H9 (cell line): ENCODE measurements around the gene RNF224. TPM values are rescaled to one million over a fixed set of nuclear protein-coding genes. Genes with fewer than 3 reads are reported as not detected.

Experiments used
- DNase-seq: peaks from one replicate; pipeline ENCODE4 v3.0.0-alpha.2; 2017
- H2AFZ ChIP-seq: one replicate; pipeline ENCODE4 v1.6.1; 2013; ENCODE audit warnings: mild to moderate bottlenecking, low read length, control low read depth, moderate library complexity
- H2AK5ac ChIP-seq: 2 replicates; pipeline ENCODE4 v1.6.1; 2013; ENCODE audit warnings: low read length, control low read depth, mixed read lengths; ENCODE audit not compliant: insufficient read length
- H2BK120ac ChIP-seq: one replicate; pipeline ENCODE4 v1.6.1; 2013; ENCODE audit warnings: low read depth, mild to moderate bottlenecking, low read length, control low read depth, inconsistent platforms; ENCODE audit not compliant: poor library complexity, severe bottlenecking
- H2BK12ac ChIP-seq: 2 replicates; pipeline ENCODE4 v1.6.1; 2013; ENCODE audit warnings: low read length, control low read depth, mixed read lengths, low read depth; ENCODE audit not compliant: insufficient read length
- H2BK15ac ChIP-seq: 2 replicates; pipeline ENCODE4 v1.6.1; 2013; ENCODE audit warnings: low read depth, low read length, control low read depth
- H2BK20ac ChIP-seq: one replicate; pipeline ENCODE4 v1.6.1; 2013; ENCODE audit warnings: low read depth, mild to moderate bottlenecking, low read length, control low read depth, inconsistent platforms; ENCODE audit not compliant: poor library complexity, severe bottlenecking
- H2BK5ac ChIP-seq: 2 replicates; pipeline ENCODE4 v1.6.1; 2013; ENCODE audit warnings: low read length, control low read depth, mixed read lengths; ENCODE audit not compliant: insufficient read length
- H3K14ac ChIP-seq: 2 replicates; pipeline ENCODE4 v1.6.1; 2013; ENCODE audit warnings: low read length, control low read depth; ENCODE audit not compliant: insufficient read depth
- H3K18ac ChIP-seq: 2 replicates; pipeline ENCODE4 v1.6.1; 2013; ENCODE audit warnings: low read depth, mild to moderate bottlenecking, mixed read lengths, low read length, control low read depth; ENCODE audit not compliant: insufficient read length
- H3K23ac ChIP-seq: 2 replicates; pipeline ENCODE4 v1.6.1; 2013; ENCODE audit warnings: low read length, control low read depth, mixed read lengths, low read depth; ENCODE audit not compliant: insufficient read length
- H3K23me2 ChIP-seq: 2 replicates; pipeline ENCODE4 v1.6.1; 2013; ENCODE audit warnings: low read depth, mild to moderate bottlenecking, mixed read lengths, low read length, control low read depth; ENCODE audit not compliant: insufficient read length, poor library complexity, severe bottlenecking
- H3K27ac ChIP-seq: 2 replicates; pipeline ENCODE4 v1.5.1; 2013; ENCODE audit warnings: low read length, control low read depth, mixed read lengths, low read depth; ENCODE audit not compliant: insufficient read length
- H3K27me3 ChIP-seq: 2 replicates; pipeline ENCODE4 v1.6.1; 2013; ENCODE audit warnings: low read length, control low read depth, inconsistent platforms; ENCODE audit not compliant: insufficient read depth
- H3K4ac ChIP-seq: 2 replicates; pipeline ENCODE4 v1.6.1; 2013; ENCODE audit warnings: low read depth, mild to moderate bottlenecking, control low read depth, inconsistent platforms, low read length, moderate library complexity
- H3K4me1 ChIP-seq: 2 replicates; pipeline ENCODE4 v1.6.1; 2013; ENCODE audit warnings: low read length, control low read depth, inconsistent platforms; ENCODE audit not compliant: insufficient read depth
- H3K4me2 ChIP-seq: 2 replicates; pipeline ENCODE4 v1.6.1; 2013; ENCODE audit warnings: low read length, control low read depth, mixed read lengths; ENCODE audit not compliant: insufficient read length, insufficient read depth
- H3K56ac ChIP-seq: 2 replicates; pipeline ENCODE4 v1.6.1; 2013; ENCODE audit warnings: low read depth, mild to moderate bottlenecking, mixed read lengths, low read length, control low read depth; ENCODE audit not compliant: insufficient read length
- H3K79me1 ChIP-seq: 2 replicates; pipeline ENCODE4 v1.6.1; 2013; ENCODE audit warnings: low read depth, mild to moderate bottlenecking, moderate library complexity, low read length, control low read depth, inconsistent platforms; ENCODE audit not compliant: insufficient read depth, poor library complexity, severe bottlenecking
- H3K79me2 ChIP-seq: 2 replicates; pipeline ENCODE4 v1.6.1; 2013; ENCODE audit warnings: low read length, control low read depth, inconsistent platforms; ENCODE audit not compliant: insufficient read depth
- H3K9ac ChIP-seq: 2 replicates; pipeline ENCODE4 v1.6.1; 2013; ENCODE audit warnings: low read length, control low read depth, mixed read lengths; ENCODE audit not compliant: insufficient read length; ENCODE audit errors: extremely low read depth
- H3K9me3 ChIP-seq: one replicate; pipeline ENCODE4 v1.6.1; 2013; ENCODE audit warnings: low read depth, low read length, inconsistent platforms; ENCODE audit not compliant: control insufficient read depth
- H3T11ph ChIP-seq: one replicate; pipeline ENCODE4 v1.6.1; 2013; ENCODE audit warnings: mild to moderate bottlenecking, low read length, control low read depth, inconsistent platforms
- H4K20me1 ChIP-seq: one replicate; pipeline ENCODE4 v1.6.1; 2013; ENCODE audit not compliant: control insufficient read depth, insufficient read length, insufficient read depth
- H4K5ac ChIP-seq: 2 replicates; pipeline ENCODE4 v1.6.1; 2013; ENCODE audit warnings: low read depth, mild to moderate bottlenecking, mixed read lengths, low read length, control low read depth; ENCODE audit not compliant: insufficient read length
- H4K8ac ChIP-seq: replicated peaks from 2 replicates; pipeline ENCODE4 v1.6.1; 2013; ENCODE audit warnings: low read length, control low read depth, mixed read lengths, low read depth; ENCODE audit not compliant: insufficient read length
- H4K91ac ChIP-seq: 2 replicates; pipeline ENCODE4 v1.6.1; 2013; ENCODE audit warnings: low read depth, mild to moderate bottlenecking, moderate library complexity, mixed read lengths, low read length, control low read depth; ENCODE audit not compliant: insufficient read length
- H3K27ac Mint-ChIP-seq, 3 experiments: 2 replicates in 2 of 3; 3 replicates in 1 of 3; pipeline ENCODE4 v1.8.0; 2020 to 2021; ENCODE audit warnings: mixed read lengths in 3 of 3, mild to moderate bottlenecking in 1 of 3, moderate library complexity in 1 of 3
- H3K27me3 Mint-ChIP-seq: 2 replicates; pipeline ENCODE4 v1.8.0; 2021; ENCODE audit warnings: low read depth, mild to moderate bottlenecking, moderate library complexity, mixed read lengths
- H3K36me3 Mint-ChIP-seq, 3 experiments: 2 replicates in 2 of 3; 3 replicates in 1 of 3; pipeline ENCODE4 v1.8.0; 2020 to 2021; ENCODE audit warnings: low read depth in 3 of 3, mixed read lengths in 3 of 3; ENCODE audit not compliant: insufficient read depth in 1 of 3
- H3K4me1 Mint-ChIP-seq, 2 experiments: 2 replicates each; pipeline ENCODE4 v1.8.0; 2020; ENCODE audit warnings: mixed read lengths in 2 of 2
- H3K4me3 Mint-ChIP-seq, 2 experiments: 2 replicates in 1 of 2; 3 replicates in 1 of 2; pipeline ENCODE4 v1.8.0; 2020 to 2021; ENCODE audit warnings: mild to moderate bottlenecking in 2 of 2, mixed read lengths in 2 of 2, moderate library complexity in 1 of 2
- H3K9me3 Mint-ChIP-seq, 2 experiments: 2 replicates in 1 of 2; 3 replicates in 1 of 2; pipeline ENCODE4 v1.8.0; 2020; ENCODE audit warnings: mild to moderate bottlenecking in 2 of 2, mixed read lengths in 2 of 2, moderate library complexity in 1 of 2
- WGBS: extraction: QIAGEN DNeasy Blood & Tissue Kit; methylation state at CpG from one replicate; pipeline ENCODE4 v1.1.7; 2013; ENCODE audit warnings: missing lambda C conversion rate, low lambda C conversion rate, mixed read lengths; ENCODE audit not compliant: insufficient read length; ENCODE audit errors: extremely low coverage; 5-methylcytosine and 5-hydroxymethylcytosine counted together
- total RNA-seq: library from RNA; stranded (reverse); gene quantifications from 2 replicates; pipeline ENCODE4 v1.2.1, GENCODE V29; 2021
- TF ChIP-seq, protein P1 (sequence below): fragments of 200-600 bp; sonication (generic); conservative IDR thresholded peaks from 3 replicates; pipeline ENCODE4 v1.8.0; 2021; ENCODE audit warnings: antibody characterized with exemption, mild to moderate bottlenecking

Gene RNF224
- total RNA-seq, 1 experiment from 2014 or later, result 0.15 TPM

DNA sequence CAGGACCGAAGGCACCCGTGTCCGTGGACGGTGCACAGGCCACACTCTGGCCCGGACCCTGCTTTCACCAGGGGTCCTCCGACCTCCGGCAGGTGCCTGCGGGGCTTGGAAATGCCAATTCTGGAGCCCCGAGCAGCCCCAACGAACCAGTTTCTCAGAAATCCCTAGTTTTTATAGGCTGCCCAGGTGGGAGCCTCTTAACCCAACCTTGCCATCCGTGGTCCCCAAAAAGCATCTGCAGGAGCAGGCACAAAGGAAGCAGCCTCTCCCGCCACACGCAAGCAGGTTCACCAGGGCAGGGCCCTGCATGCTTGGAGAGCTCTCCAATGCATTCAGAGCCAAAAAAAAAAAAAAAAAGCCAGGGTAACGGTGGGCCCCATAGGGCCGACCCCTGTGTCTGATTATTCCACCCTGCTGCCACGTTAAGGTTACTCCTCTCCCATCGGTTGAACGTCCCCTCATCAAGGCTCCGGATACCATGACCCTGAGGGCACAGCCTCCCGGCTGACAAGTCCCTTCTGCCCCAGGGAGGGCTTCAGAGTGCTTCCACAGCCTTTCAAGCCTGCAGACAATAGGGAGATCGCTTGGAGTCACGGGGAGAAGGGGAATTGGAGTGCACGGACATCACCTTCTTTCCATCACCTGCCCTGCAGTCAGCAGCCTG is 26.0 kb upstream of the RNF224 start:
- H3K56ac ChIP-seq, result no peak overlapping the region
- H3K27me3 Mint-ChIP-seq, result peaks cover 2% of the 10 kb centered on the region; the same call in 1 of the 2 replicates
- H3K79me1 ChIP-seq, result peaks cover 16% of the 10 kb centered on the region
- H2BK12ac ChIP-seq, result no peak overlapping the region
- TF ChIP-seq, protein P1, sequence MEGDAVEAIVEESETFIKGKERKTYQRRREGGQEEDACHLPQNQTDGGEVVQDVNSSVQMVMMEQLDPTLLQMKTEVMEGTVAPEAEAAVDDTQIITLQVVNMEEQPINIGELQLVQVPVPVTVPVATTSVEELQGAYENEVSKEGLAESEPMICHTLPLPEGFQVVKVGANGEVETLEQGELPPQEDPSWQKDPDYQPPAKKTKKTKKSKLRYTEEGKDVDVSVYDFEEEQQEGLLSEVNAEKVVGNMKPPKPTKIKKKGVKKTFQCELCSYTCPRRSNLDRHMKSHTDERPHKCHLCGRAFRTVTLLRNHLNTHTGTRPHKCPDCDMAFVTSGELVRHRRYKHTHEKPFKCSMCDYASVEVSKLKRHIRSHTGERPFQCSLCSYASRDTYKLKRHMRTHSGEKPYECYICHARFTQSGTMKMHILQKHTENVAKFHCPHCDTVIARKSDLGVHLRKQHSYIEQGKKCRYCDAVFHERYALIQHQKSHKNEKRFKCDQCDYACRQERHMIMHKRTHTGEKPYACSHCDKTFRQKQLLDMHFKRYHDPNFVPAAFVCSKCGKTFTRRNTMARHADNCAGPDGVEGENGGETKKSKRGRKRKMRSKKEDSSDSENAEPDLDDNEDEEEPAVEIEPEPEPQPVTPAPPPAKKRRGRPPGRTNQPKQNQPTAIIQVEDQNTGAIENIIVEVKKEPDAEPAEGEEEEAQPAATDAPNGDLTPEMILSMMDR, result no peak
- H3K18ac ChIP-seq, result peak overlapping the region; percentile 52
- H2AFZ ChIP-seq, result no peak overlapping the region
- peak overlapping the region; percentile 76 to 85 for H3K4me3 Mint-ChIP-seq
- no peak overlapping the region for H2BK120ac ChIP-seq
- no peaks in the 10 kb centered on the region for H3K9me3 Mint-ChIP-seq
- H3K14ac ChIP-seq, result peak overlapping the region; percentile 86; the same call in 1 of the 2 replicates
- no peaks in the 10 kb centered on the region; the same call in 1 of the 2 replicates for H3K4me1 ChIP-seq
- H2BK15ac ChIP-seq, result no peak overlapping the region
- H3K36me3 Mint-ChIP-seq, result peaks cover 0 to 6% (median 0%) of the 10 kb centered on the region in 3 experiments; a peak in 5 of 7 replicates
- peak overlapping the region; percentile 65 for H3K4me2 ChIP-seq
- H3K27ac Mint-ChIP-seq, result peak overlapping the region; percentile 18 to 82 (median 66); a peak in 1 of 7 replicates
- H4K8ac ChIP-seq, result no peak overlapping the region
- DNase-seq, result no peak
- H4K20me1 ChIP-seq, result no peaks in the 10 kb centered on the region
- H3K4me1 Mint-ChIP-seq, result peaks cover 15 to 37% of the 10 kb centered on the region in 2 experiments
- no peak overlapping the region for H3K4ac ChIP-seq
- H2AK5ac ChIP-seq, result no peak overlapping the region
- no peak overlapping the region for H2BK5ac ChIP-seq
- no peak overlapping the region for H2BK20ac ChIP-seq
- no peak overlapping the region for H4K5ac ChIP-seq
- no peak overlapping the region for H4K91ac ChIP-seq
- H3K27ac ChIP-seq, result no peak overlapping the region
- peaks cover 12% of the 10 kb centered on the region; the same call in 1 of the 2 replicates for H3K79me2 ChIP-seq
- H3K9me3 ChIP-seq, result no peaks in the 10 kb centered on the region
- H3K23me2 ChIP-seq, result peaks cover 8% of the 10 kb centered on the region
- H3K27me3 ChIP-seq, result no peaks in the 10 kb centered on the region
- no peak overlapping the region for H3K23ac ChIP-seq
- no peak overlapping the region for H3T11ph ChIP-seq
- H3K9ac ChIP-seq, result peak overlapping the region; percentile 67
- no CpG with 5 or more reads among the region's 23 CpGs for WGBS
